HFF-Myc (cell line): ENCODE measurements around the gene KRTAP4-7.
"Not testable (repeated sequence)": the region's sequence is repeated elsewhere in the genome, so short reads cannot be mapped to it uniquely, and the experiment has no call there.

ENCODE experiments used
- DNase-seq: peaks from one replicate; pipeline ENCODE4 v3.0.0-alpha.2; 2011; ENCODE audit warnings: low read depth; ENCODE audit errors: extremely low read depth
- H3K4me3 ChIP-seq: replicated peaks from 2 replicates; pipeline ENCODE4 v1.5.1; 2011; ENCODE audit warnings: low read depth, mild to moderate bottlenecking, control low read depth, low read length
- TF ChIP-seq, protein P1 (sequence below): IDR thresholded peaks from 2 replicates; pipeline ENCODE4 v1.5.1; 2012; ENCODE audit warnings: mild to moderate bottlenecking, low read depth, low read length, control low read depth; ENCODE audit errors: missing control alignments

KRTAP4-7 gene

DNA sequence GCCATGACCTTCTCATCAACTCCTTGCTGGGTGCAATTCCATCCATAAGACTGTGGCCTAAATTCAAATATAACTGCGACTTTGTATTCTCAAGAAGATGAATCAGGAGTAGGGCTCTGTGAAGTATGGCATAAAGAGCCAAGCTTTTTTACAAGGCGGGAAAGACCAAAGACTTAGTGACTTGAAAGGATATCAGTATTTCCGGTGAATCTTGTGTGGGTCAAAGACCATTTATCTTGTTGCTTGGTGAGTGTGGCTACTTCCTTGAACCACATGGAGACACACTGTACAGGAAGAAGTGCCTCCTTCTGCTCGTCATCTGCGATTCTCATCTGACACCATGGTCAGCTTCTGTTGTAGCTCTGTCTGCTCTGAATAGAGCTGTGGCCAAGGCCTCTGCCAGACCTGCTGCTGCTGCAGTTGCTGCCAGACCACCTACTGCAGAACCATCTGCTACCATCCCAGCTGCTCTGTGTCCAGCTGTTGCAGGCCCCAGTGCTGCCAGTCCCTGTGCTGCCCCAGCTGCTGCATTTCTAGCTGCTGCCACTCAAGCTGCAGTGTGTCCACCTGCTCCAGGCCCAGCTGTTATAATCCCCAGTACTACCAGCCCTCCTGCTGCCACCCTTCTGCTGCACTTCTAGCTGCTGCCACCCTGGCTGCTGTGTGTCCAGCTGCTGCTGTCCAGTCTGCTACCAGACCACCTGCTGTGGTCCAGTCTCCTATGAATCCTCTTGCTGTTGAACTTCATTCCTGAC, 12.2 kb upstream of the KRTAP4-7 start:
- DNase-seq: no peak
- no peak overlapping the region for H3K4me3 ChIP-seq
- TF ChIP-seq, protein P1, sequence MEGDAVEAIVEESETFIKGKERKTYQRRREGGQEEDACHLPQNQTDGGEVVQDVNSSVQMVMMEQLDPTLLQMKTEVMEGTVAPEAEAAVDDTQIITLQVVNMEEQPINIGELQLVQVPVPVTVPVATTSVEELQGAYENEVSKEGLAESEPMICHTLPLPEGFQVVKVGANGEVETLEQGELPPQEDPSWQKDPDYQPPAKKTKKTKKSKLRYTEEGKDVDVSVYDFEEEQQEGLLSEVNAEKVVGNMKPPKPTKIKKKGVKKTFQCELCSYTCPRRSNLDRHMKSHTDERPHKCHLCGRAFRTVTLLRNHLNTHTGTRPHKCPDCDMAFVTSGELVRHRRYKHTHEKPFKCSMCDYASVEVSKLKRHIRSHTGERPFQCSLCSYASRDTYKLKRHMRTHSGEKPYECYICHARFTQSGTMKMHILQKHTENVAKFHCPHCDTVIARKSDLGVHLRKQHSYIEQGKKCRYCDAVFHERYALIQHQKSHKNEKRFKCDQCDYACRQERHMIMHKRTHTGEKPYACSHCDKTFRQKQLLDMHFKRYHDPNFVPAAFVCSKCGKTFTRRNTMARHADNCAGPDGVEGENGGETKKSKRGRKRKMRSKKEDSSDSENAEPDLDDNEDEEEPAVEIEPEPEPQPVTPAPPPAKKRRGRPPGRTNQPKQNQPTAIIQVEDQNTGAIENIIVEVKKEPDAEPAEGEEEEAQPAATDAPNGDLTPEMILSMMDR: no peak

DNA sequence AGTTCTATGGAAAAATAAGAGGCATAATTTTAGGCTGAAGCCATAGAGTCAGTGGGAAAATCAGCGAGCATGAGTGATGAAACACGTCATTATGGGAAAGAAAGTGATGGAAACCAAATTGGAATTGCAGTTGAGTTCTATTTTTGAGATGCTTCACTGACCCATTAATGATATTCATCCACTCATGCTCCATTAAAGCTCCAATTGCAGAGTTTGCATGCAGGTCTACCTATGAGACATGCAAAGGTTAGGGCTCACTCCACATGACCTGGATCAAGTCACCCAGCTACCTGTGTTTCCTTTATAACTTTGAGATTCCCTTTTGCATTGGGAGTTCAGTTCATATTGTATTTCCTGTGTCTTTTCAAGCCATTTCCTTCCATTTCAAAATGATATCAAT, 10.3 kb upstream of the KRTAP4-7 start:
- H3K4me3 ChIP-seq: no peak overlapping the region
- no peak for DNase-seq
- TF ChIP-seq, protein P1: no peak

DNA sequence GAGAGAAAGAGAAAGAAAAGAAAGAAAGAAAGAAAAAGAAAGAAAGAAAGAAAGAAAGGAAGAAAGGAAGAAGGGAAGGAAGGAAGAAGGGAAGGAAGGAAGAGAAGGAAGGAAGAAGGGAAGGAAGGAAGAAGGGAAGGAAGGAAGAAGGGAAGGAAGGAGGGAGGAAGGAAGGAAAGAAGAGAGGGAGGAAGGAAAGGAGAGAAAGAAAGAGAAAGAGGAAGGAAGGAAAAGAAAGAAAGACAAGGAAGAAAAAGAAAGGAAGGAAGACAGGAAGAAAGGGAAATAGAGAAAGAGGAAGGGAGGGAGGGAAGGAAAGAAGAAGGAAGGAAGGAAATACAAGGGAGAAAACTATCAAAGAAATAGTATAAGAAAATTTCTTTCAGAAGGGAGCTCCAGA, 7.2 kb upstream of the KRTAP4-7 start:
- no peak for DNase-seq
- no peak overlapping the region for H3K4me3 ChIP-seq
- TF ChIP-seq, protein P1: no peak

DNA sequence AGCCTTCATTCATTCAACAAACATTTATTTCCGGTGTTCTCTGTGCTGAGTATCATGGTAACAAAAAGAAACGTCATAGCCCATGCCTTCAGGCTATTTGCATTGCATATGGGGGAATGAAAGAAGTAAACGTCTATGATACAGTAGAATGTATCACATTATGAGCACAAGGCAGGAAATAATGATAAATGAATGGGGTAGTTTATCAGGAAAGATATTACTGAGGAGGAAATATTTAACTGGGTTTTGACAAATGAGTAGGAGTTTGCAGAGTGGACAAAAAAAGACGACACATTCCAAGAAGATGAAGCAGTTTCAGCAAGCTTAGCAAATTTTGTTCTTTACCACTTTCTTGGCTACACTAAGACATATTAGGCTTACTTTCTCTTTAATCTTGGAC, 1.3 kb upstream of the KRTAP4-7 start:
- no peak overlapping the region for H3K4me3 ChIP-seq
- TF ChIP-seq, protein P1: no peak
- DNase-seq: no peak

DNA sequence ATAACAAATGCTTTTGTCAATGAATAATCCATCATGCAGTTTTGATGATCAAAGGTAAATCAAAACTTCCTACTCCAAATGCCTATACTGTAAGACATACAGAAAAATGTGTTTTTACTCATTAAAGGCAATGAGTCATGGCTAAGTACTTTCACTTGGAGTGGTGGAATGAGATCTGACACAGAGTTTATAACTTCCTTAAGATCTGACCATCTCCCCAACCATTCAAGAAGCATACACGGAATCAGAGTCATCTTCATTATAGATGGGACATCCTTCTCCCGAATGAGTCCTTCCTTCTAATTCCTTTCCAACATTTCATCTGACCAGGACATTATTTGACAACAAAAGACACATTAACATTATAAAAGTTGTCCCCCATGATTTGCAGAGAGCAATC, 523 bp upstream of the KRTAP4-7 start:
- not testable (repeated sequence) for H3K4me3 ChIP-seq, DNase-seq

DNA sequence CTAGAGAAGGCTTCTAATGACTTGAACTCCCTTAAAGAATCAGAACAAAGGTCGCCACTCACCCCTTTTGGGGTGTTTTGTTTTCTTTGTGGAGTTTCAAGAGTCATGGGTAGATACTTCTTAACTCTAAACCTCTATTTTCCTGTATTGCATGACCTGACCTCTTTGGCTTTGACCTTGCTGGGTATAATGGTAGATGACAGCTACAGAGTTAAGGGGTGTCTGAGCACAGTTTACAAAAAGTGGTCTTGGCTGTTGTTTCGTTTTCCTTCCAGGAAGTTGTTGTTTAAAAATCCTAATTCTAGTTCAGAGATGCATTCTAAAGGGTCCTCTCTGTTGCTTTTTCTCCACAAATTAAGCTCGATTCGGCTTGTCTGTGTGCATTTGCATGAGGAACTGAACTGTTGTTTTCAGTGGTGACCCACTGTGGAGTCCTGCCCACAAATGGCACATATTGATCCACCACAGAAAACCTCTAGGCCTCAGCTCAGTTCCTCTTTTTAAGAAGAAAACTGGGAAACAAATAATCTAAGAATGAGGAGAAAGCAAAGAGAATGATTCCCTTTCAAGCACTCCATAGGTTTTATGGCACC, 4.9 kb downstream of the KRTAP4-7 start:
- H3K4me3 ChIP-seq, DNase-seq: not testable (repeated sequence)

DNA sequence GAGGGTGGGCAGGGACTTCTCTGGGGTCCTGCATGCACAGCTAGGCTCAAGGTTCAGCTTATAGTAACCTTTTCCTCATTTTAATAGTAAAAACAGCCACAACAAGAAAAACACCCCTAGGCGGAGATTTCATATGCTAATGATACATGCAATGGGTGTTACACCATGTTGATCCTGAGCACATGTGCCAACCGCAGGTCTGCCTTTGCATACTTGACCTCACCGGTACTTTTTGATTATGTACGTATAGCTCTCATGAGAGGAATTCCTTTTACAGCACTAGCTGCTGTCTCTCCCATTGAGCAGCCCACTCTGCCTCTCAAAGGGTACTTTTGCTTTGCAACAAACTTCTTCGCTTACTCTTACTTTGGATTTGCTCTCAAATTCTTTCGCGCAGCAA, 12.1 kb downstream of the KRTAP4-7 start:
- DNase-seq: no peak
- TF ChIP-seq, protein P1: no peak
- no peak overlapping the region for H3K4me3 ChIP-seq

DNA sequence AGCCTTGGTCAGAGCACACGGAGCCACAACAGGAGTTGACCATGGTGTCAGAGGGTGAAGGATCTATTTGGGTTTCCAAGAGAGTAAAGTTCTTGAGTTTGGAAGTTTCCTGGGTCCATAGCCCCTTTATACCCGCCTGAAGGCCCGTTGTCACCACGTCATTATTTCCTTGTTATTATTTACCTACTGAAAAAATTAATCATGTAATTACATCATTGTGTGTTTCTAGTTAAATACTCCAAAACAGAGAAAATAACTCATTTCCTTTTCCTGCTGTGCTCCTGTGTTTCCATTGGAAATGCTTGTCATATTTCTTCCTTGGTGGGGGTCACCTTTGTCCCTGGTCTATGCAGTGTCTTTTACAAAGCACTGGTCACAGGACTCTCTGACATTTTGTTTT, 14.1 kb downstream of the KRTAP4-7 start, which contains the start of gene KRTAP4-8:
Gene KRTAP4-8, minus strand, starts transcription at position 101 of the 400 bp plus-strand sequence. Its CDS starts 58 bp downstream, at position 43.
- TF ChIP-seq, protein P1: no peak
- no peak for DNase-seq
- no peak within 1 kb of the TSS for H3K4me3 ChIP-seq
